ENCODE data around the gene FXYD3. TPM values are rescaled to one million over a fixed set of nuclear protein-coding genes. Genes with fewer than 3 reads are reported as not detected.

Gene FXYD3
- polyA plus RNA-seq, 1 donor from 2014 or later = not detected

GRCh38 chr19:35099155-35099896, 16.3 kb upstream of the FXYD3 start:
- Histone ChIP-seq H4K20me1 (ENCODE audit: insufficient read depth) (no peaks in the 10 kb centered on the region), H3K9me3 (ENCODE audit: low read length) (no peaks in the 10 kb centered on the region), H3K27me3 (ENCODE audit: insufficient read depth, low read depth, low read length) (no peaks in the 10 kb centered on the region), H3K9ac (ENCODE audit: low read length) (no peak overlapping the region), H3K36me3 (ENCODE audit: insufficient read depth, low read length) (no peaks in the 10 kb centered on the region), H3F3A (ENCODE audit: insufficient read depth, low read length, poor library complexity, severe bottlenecking) (no peaks in the 10 kb centered on the region), H3K4me3 (ENCODE audit: low read length) (no peak overlapping the region), H3K27ac (ENCODE audit: low read length) (no peak overlapping the region), H3K9me2 (ENCODE audit: insufficient read depth, low read length) (no peaks in the 10 kb centered on the region), H2AFZ (ENCODE audit: low read depth, low read length) (no peak overlapping the region), H3K79me2 (replicated peaks; ENCODE audit: insufficient read depth, low read length) (no peaks in the 10 kb centered on the region), H3K4me2 (ENCODE audit: low read length) (no peak overlapping the region)
- TF ChIP-seq CTCF (IDR thresholded peaks at IDR 0.05; ENCODE audit: poor library complexity, severe bottlenecking) = no peak
- no peak for TF ChIP-seq MXI1 (conservative IDR thresholded peaks at IDR 0.05; ENCODE audit: poor library complexity, severe bottlenecking)
- TF ChIP-seq POLR2AphosphoS5 (IDR thresholded peaks at IDR 0.05) = no peak
- no peak for TF ChIP-seq EP300 (conservative IDR thresholded peaks at IDR 0.05; ENCODE audit: poor library complexity, severe bottlenecking)
- no peak for TF ChIP-seq SMC3 (conservative IDR thresholded peaks at IDR 0.05; ENCODE audit: poor library complexity)
- TF ChIP-seq EZH2 (IDR thresholded peaks at IDR 0.05; ENCODE audit: borderline replicate concordance, insufficient read depth, low read length, poor library complexity, severe bottlenecking) = no peak
- TF ChIP-seq RAD21 (conservative IDR thresholded peaks at IDR 0.05) = no peak
- TF ChIP-seq REST (IDR thresholded peaks at IDR 0.05; ENCODE audit: borderline replicate concordance) = no peak
- TF ChIP-seq TAF1 (IDR thresholded peaks at IDR 0.05; ENCODE audit: low read depth) = no peak

GRCh38 chr19:35099897-35100275, 15.7 kb upstream of the FXYD3 start:
- Histone ChIP-seq H3K4me3 (ENCODE audit: low read length) (no peak overlapping the region), H3K79me2 (replicated peaks; ENCODE audit: insufficient read depth, low read length) (no peaks in the 10 kb centered on the region), H2AFZ (ENCODE audit: low read depth, low read length) (no peak overlapping the region), H3F3A (ENCODE audit: insufficient read depth, low read length, poor library complexity, severe bottlenecking) (no peaks in the 10 kb centered on the region), H4K20me1 (ENCODE audit: insufficient read depth) (no peaks in the 10 kb centered on the region), H3K27ac (ENCODE audit: low read length) (no peak overlapping the region), H3K36me3 (ENCODE audit: insufficient read depth, low read length) (no peaks in the 10 kb centered on the region), H3K9me2 (ENCODE audit: insufficient read depth, low read length) (no peaks in the 10 kb centered on the region), H3K9ac (ENCODE audit: low read length) (no peak overlapping the region), H3K27me3 (ENCODE audit: insufficient read depth, low read depth, low read length) (no peaks in the 10 kb centered on the region), H3K4me2 (ENCODE audit: low read length) (no peak overlapping the region), H3K9me3 (ENCODE audit: low read length) (no peaks in the 10 kb centered on the region)
- TF ChIP-seq MXI1 (conservative IDR thresholded peaks at IDR 0.05; ENCODE audit: poor library complexity, severe bottlenecking) (no peak), EP300 (conservative IDR thresholded peaks at IDR 0.05; ENCODE audit: poor library complexity, severe bottlenecking) (no peak), TAF1 (IDR thresholded peaks at IDR 0.05; ENCODE audit: low read depth) (no peak), RAD21 (conservative IDR thresholded peaks at IDR 0.05) (no peak), CTCF (IDR thresholded peaks at IDR 0.05; ENCODE audit: poor library complexity, severe bottlenecking) (no peak), SMC3 (conservative IDR thresholded peaks at IDR 0.05; ENCODE audit: poor library complexity) (no peak), EZH2 (IDR thresholded peaks at IDR 0.05; ENCODE audit: borderline replicate concordance, insufficient read depth, low read length, poor library complexity, severe bottlenecking) (no peak), REST (IDR thresholded peaks at IDR 0.05; ENCODE audit: borderline replicate concordance) (no peak), POLR2AphosphoS5 (IDR thresholded peaks at IDR 0.05) (no peak)
